Measurements from ENCODE around the gene NSUN3. TPM values are rescaled to one million over a fixed set of nuclear protein-coding genes. Genes with fewer than 3 reads are reported as not detected.

The NSUN3 gene
- total RNA-seq, 2 donors from 2014 or later = 17.2 to 18.8 TPM

DNA sequence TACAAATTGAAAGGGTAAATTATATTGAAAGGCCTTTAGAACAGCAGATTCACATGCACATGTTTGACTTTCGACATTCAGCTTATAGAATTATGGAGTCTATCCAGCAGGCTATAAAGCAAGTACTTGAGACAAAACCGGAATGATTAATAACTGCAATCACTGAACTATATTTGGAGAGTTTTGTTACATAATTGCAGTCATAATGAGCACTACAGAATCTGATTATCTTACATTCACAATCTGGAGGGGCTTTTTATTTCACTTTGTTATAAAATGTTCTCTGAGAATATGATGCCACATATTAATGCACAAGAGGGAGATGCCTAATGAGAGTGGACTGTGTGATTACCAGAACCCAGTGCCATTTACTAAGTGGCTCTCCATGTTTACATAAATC is 64.3 kb downstream of the NSUN3 start:
- DNase-seq = no peak
- Histone ChIP-seq H3K4me3 (no peak overlapping the region), H3K27me3 (no peaks in the 10 kb centered on the region), H3K27ac (no peak overlapping the region), H3K36me3 (no peaks in the 10 kb centered on the region), H3K9ac (ENCODE audit: low read depth in 2 of 2, low read length in 2 of 2) (no peak overlapping the region), H3K4me1 (no peaks in the 10 kb centered on the region), H3K9me3 (no peaks in the 10 kb centered on the region)
- intact Hi-C loops (cut with DNase I) = no loop called here
- TF ChIP-seq, protein P1, sequence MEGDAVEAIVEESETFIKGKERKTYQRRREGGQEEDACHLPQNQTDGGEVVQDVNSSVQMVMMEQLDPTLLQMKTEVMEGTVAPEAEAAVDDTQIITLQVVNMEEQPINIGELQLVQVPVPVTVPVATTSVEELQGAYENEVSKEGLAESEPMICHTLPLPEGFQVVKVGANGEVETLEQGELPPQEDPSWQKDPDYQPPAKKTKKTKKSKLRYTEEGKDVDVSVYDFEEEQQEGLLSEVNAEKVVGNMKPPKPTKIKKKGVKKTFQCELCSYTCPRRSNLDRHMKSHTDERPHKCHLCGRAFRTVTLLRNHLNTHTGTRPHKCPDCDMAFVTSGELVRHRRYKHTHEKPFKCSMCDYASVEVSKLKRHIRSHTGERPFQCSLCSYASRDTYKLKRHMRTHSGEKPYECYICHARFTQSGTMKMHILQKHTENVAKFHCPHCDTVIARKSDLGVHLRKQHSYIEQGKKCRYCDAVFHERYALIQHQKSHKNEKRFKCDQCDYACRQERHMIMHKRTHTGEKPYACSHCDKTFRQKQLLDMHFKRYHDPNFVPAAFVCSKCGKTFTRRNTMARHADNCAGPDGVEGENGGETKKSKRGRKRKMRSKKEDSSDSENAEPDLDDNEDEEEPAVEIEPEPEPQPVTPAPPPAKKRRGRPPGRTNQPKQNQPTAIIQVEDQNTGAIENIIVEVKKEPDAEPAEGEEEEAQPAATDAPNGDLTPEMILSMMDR (IDR thresholded peaks at IDR 0.05) = no peak

- TF ChIP-seq, protein P1 (IDR thresholded peaks at IDR 0.05) = no peak
- DNase-seq = no peak
- no peak overlapping the region for H3K27ac ChIP-seq
- intact Hi-C loops (cut with DNase I) = no loop called here
- no peak overlapping the region for H3K9ac ChIP-seq (ENCODE audit: low read depth in 2 of 2, low read length in 2 of 2)
- no peaks in the 10 kb centered on the region for H3K4me1 ChIP-seq
- no peak overlapping the region for H3K4me3 ChIP-seq
- no peaks in the 10 kb centered on the region for H3K36me3 ChIP-seq
- no peaks in the 10 kb centered on the region for H3K9me3 ChIP-seq
- H3K27me3 ChIP-seq = no peaks in the 10 kb centered on the region
These were observed 67.8 kb downstream of the NSUN3 start for GRCh38 chr3:94130690-94131089.

DNA sequence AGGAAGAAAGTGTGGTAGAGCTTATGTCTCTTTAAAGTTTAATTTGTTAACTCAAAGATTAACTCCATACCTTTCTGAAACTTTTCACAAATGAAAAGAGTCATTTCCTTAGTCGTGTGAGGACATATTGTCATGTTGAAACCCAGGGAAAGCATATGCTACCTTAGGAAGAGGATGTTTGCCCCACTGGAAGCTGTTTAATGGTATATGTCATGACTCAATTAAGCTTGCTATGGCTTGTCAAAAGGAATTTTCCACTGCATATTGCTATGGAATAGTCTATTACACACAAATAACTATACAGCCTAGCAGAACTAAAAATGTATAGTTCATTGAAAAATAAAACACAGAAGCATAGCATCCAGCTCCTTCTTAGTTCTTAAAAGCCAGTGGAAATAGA is 69.9 kb downstream of the NSUN3 start:
- TF ChIP-seq, protein P1 (IDR thresholded peaks at IDR 0.05) = no peak
- intact Hi-C loops (cut with DNase I) = no loop called here
- Histone ChIP-seq H3K36me3 (no peaks in the 10 kb centered on the region), H3K27ac (no peak overlapping the region), H3K9ac (ENCODE audit: low read depth in 2 of 2, low read length in 2 of 2) (no peak overlapping the region), H3K9me3 (no peaks in the 10 kb centered on the region), H3K4me1 (no peaks in the 10 kb centered on the region), H3K4me3 (no peak overlapping the region), H3K27me3 (no peaks in the 10 kb centered on the region)
- no peak for DNase-seq

DNA sequence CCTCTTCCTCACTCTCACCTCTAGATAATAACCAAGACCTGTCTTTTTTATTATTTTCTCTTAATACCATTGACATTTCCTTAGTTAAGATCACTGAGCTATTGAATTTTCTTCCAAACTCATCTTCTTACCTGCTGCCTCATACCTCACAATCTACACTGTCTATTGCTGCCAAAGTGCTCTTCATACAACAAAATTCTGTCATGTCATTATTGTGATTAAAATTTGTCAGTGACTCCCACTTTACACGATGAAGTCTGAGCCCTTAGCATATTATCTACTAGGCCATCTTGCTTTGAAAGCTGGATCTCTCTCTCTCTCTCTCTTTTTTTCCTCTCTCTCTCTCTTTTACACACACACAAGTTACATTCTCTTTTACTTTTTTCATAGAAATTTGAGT is 73.3 kb downstream of the NSUN3 start:
- intact Hi-C loops (cut with DNase I) = no loop called here

DNA sequence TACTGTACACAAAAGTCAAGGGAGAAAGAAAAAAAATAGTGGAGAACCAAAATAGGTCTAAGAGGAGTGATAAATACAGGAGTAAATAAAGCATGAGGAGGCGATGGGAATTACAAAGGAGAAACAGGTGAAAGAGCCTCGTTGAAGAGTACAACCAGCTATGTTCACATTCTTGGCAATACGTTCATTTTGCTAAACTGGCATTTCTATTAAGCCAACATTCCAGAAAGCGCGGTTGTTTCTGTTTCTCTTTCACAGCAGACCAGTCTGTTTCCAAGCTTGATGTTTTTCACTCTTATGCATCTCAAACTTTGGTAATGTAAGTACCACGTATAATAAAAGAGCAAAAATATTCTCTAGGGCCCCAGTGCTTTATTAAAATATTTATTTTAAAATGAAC is 74.5 kb downstream of the NSUN3 start:
- Histone ChIP-seq H3K36me3 (no peaks in the 10 kb centered on the region), H3K9ac (ENCODE audit: low read depth in 2 of 2, low read length in 2 of 2) (no peak overlapping the region), H3K27ac (no peak overlapping the region), H3K4me3 (no peak overlapping the region), H3K27me3 (no peaks in the 10 kb centered on the region), H3K4me1 (no peaks in the 10 kb centered on the region), H3K9me3 (no peaks in the 10 kb centered on the region)
- DNase-seq = no peak
- intact Hi-C loops (cut with DNase I) = no loop called here
- TF ChIP-seq, protein P1 (IDR thresholded peaks at IDR 0.05) = no peak

More for the DNA sequence above, 73.3 kb downstream of the NSUN3 start:
- TF ChIP-seq, protein P1 (IDR thresholded peaks at IDR 0.05) = no peak
- no peak overlapping the region for H3K27ac ChIP-seq
- no peak overlapping the region for H3K4me3 ChIP-seq
- no peaks in the 10 kb centered on the region for H3K9me3 ChIP-seq
- H3K36me3 ChIP-seq = no peaks in the 10 kb centered on the region
- H3K9ac ChIP-seq (ENCODE audit: low read depth in 2 of 2, low read length in 2 of 2) = no peak overlapping the region
- H3K27me3 ChIP-seq = no peaks in the 10 kb centered on the region
- H3K4me1 ChIP-seq = no peaks in the 10 kb centered on the region
- DNase-seq = no peak

DNA sequence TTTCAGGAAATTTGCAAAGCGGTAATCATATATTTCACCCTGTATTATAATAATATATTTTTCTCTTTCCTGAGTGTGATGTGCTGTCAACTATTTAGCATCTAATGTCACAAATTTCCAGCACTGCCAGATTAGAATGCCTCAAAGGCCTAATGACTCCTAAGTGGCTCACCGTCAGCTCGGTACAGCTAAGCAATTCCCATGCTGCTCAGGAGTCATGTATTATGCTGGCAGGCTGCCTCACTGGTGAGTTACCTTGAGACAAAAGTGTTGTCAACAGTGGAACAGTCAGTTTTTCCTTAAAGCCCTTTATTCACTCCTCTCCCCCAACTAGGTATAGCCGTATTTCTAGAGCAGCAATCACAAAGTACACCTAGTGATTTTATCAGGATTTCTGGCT is 83.6 kb downstream of the NSUN3 start:
- no peaks in the 10 kb centered on the region for H3K36me3 ChIP-seq
- no peak overlapping the region for H3K4me3 ChIP-seq
- TF ChIP-seq, protein P1 (IDR thresholded peaks at IDR 0.05) = no peak
- H3K9me3 ChIP-seq = no peaks in the 10 kb centered on the region
- H3K27me3 ChIP-seq = no peaks in the 10 kb centered on the region
- H3K9ac ChIP-seq (ENCODE audit: low read depth in 2 of 2, low read length in 2 of 2) = no peak overlapping the region
- H3K4me1 ChIP-seq = no peaks in the 10 kb centered on the region
- intact Hi-C loops (cut with DNase I) = no loop called here
- H3K27ac ChIP-seq = no peak overlapping the region
- DNase-seq = no peak

Measured in colonic mucosa (tissue), 4 donors.